GM12891 (cell line): ENCODE data around the gene SLC5A9.

ENCODE experiments used
- PAX5 ChIP-seq: IDR thresholded peaks from 2 replicates; pipeline ENCODE4 v1.6.1; 2011; ENCODE audit warnings: low read length, moderate library complexity, mild to moderate bottlenecking; ENCODE audit not compliant: insufficient read depth, severe bottlenecking
- POLR2A ChIP-seq: IDR thresholded peaks from 2 replicates; pipeline ENCODE4 v1.6.1; 2011; ENCODE audit warnings: low read depth, low read length, control low read depth
- POLR2AphosphoS5 ChIP-seq: IDR thresholded peaks from 2 replicates; pipeline ENCODE4 v1.6.1; 2011; ENCODE audit warnings: low read depth, low read length, control low read depth
- POU2F2 ChIP-seq: IDR thresholded peaks from 2 replicates; pipeline ENCODE4 v1.6.1; 2011; ENCODE audit warnings: low read depth, mild to moderate bottlenecking, control low read depth, low read length, moderate library complexity
- SPI1 ChIP-seq: IDR thresholded peaks from 2 replicates; pipeline ENCODE4 v1.6.1; 2011; ENCODE audit warnings: low read depth, low read length, control low read depth
- TAF1 ChIP-seq: IDR thresholded peaks from 2 replicates; pipeline ENCODE4 v1.6.1; 2011; ENCODE audit warnings: low read depth, low read length, control low read depth

DNA sequence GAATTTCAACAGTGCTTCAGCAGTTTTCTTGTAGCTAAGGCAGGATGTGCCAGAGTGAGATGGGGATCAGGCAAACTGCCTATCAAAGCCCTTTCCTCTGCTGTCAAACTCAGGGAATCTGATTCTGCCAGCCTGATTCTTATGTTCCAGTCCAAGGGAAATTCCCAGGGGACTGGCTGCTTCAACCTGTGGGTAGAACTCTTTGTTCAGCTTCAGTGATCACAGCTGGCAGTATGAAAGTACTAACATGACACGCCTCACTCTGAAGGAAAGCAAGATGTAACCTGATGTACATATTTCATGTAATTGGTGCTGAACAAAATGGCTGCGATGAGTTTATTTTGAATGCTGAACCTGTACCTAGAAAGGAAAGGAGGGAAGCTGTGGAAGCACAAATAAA, 40.1 kb upstream of the SLC5A9 start:
- TF ChIP-seq POLR2A = no peak
- no peak for TF ChIP-seq TAF1
- TF ChIP-seq POLR2AphosphoS5 = no peak
- no peak for TF ChIP-seq POU2F2
- peak; percentile 73 for TF ChIP-seq PAX5
- no peak for TF ChIP-seq SPI1
